ENCODE measurements around the gene UNC5C.

Gene UNC5C

GRCh38 chr4:95248720-95249425, 299.9 kb downstream of the UNC5C start:
- Histone ChIP-seq H3K9me3 (ENCODE audit: control insufficient read depth, insufficient read depth, low read depth, low read length) (no peaks in the 10 kb centered on the region), H3K36me3 (ENCODE audit: control insufficient read depth in 2 of 2, insufficient read depth in 1 of 2, low read length in 2 of 2) (no peaks in the 10 kb centered on the region), H3K4me3 (ENCODE audit: low read depth, low read length) (no peak overlapping the region), H3K4me1 (ENCODE audit: control insufficient read depth, insufficient read depth, low read length) (no peaks in the 10 kb centered on the region), H3K27ac (ENCODE audit: extremely low read depth, low read depth, low read length) (no peak overlapping the region)
- POLR2A ChIA-PET, result no interaction called here
- CTCF ChIA-PET, result no interaction called here
- TF ChIP-seq ZNF645 (tag by site-specific recombination; IDR thresholded peaks at IDR 0.05) (no peak), ZNF621 (tag by site-specific recombination; IDR thresholded peaks at IDR 0.05) (no peak), ZNF248 (tag by site-specific recombination; IDR thresholded peaks at IDR 0.05) (peak; percentile 87; the same call in 1 of the 2 replicates), ZBTB11 (tag by site-specific recombination; conservative IDR thresholded peaks at IDR 0.05; ENCODE audit: low read depth) (no peak), PRDM2 (tag by site-specific recombination; IDR thresholded peaks at IDR 0.05; ENCODE audit: borderline replicate concordance) (no peak), ZNF16 (tag by site-specific recombination; IDR thresholded peaks at IDR 0.05; ENCODE audit: low read depth) (no peak), ZNF2 (tag by site-specific recombination; IDR thresholded peaks at IDR 0.05) (no peak), ZNF138 (tag by site-specific recombination; IDR thresholded peaks at IDR 0.05; ENCODE audit: borderline replicate concordance) (no peak), ZNF660 (tag by site-specific recombination; IDR thresholded peaks at IDR 0.05) (peak; percentile 60), ZNF701 (tag by site-specific recombination; IDR thresholded peaks at IDR 0.05) (no peak), ZNF768 (tag by site-specific recombination; IDR thresholded peaks at IDR 0.05) (no peak), ZXDB (tag by site-specific recombination; IDR thresholded peaks at IDR 0.05) (no peak), ZNF692 (tag by site-specific recombination; IDR thresholded peaks at IDR 0.05) (peak; percentile 49; the same call in 1 of the 2 replicates), PRDM4 (tag by site-specific recombination; IDR thresholded peaks at IDR 0.05) (no peak), PRDM10 (tag by site-specific recombination; IDR thresholded peaks at IDR 0.05) (peak; percentile 97), ZNF398 (tag by site-specific recombination; IDR thresholded peaks at IDR 0.05) (0 out of 2 replicates have a peak, but pooled peaks have one; percentile 24)

All from HEK293 (cell line).